GM12878 (cell line): ENCODE data around the gene PCDHB16. TPM values are rescaled to one million over a fixed set of nuclear protein-coding genes. Genes with fewer than 3 reads are reported as not detected.
A peak's percentile ranks its signal among the peaks of the same experiment; 100 is the strongest.

Source experiments
- ATAC-seq: fragments of 200-7000 bp; cut with Tn5 transposase; 3 replicates; pipeline ENCODE4 v1.9.1; 2020; ENCODE audit warnings: mild to moderate bottlenecking, moderate library complexity
- BruUV-seq: library from RNA; stranded (reverse); fragments of 400-500 nt; replicated peaks from 2 replicates; lab custom pipeline; 2021; lab: Mats Ljungman, UMichigan
- CTCF ChIA-PET: fragments of 300-600 bp; sonication (Branson Sonifier 250); formaldehyde crosslinking; extraction: SDS; loops from one replicate; lab custom pipeline; 2021; ENCODE audit warnings: inconsistent platforms; lab: Yijun Ruan, JAX
- POLR2A ChIA-PET: fragments of 350-600 bp; formaldehyde crosslinking; extraction: SDS; loops from one replicate; lab custom pipeline; 2021; ENCODE audit warnings: inconsistent platforms; lab: Charles Lee
- RAD21 ChIA-PET: fragments of 300-600 bp; sonication (Branson Sonifier 250); formaldehyde crosslinking; loops from one replicate; lab custom pipeline; 2023; ENCODE audit warnings: antibody characterized with exemption; ENCODE audit not compliant: unreplicated experiment; lab: Charles Lee
- SMC1A ChIA-PET: fragments of 300-600 bp; sonication (Branson Sonifier 250); formaldehyde crosslinking; loops from one replicate; lab custom pipeline; 2023; ENCODE audit not compliant: unreplicated experiment, uncharacterized antibody; lab: Charles Lee
- DNase-seq: peaks from one replicate; pipeline ENCODE4 v3.0.0-alpha.2; 2011; ENCODE audit warnings: low read depth, low spot score
- FAIRE-seq: peaks from 3 replicates; lab custom pipeline; 2011; peaks lifted over from hg19 to GRCh38; lab: Jason Lieb, UNC
- H2AFZ ChIP-seq: 2 replicates; pipeline ENCODE4 v1.6.0; 2011; ENCODE audit warnings: low read depth, low read length, control low read depth; ENCODE audit not compliant: control insufficient read depth
- H3K27ac ChIP-seq: 2 replicates; pipeline ENCODE4 v1.5.1; 2011; ENCODE audit warnings: control low read depth; ENCODE audit not compliant: control insufficient read depth, insufficient read depth
- H3K27me3 ChIP-seq, 2 experiments: replicated peaks in 1 of 2; 2 replicates each; pipeline versions ENCODE4 v1.6.0 to v1.6.1; 2011; ENCODE audit warnings: low read length in 1 of 2; ENCODE audit not compliant: control insufficient read depth in 2 of 2, insufficient read depth in 2 of 2
- H3K36me3 ChIP-seq, 2 experiments: 2 replicates each; pipeline ENCODE4 v1.5.1; 2011; ENCODE audit warnings: low read length in 1 of 2; ENCODE audit not compliant: control insufficient read depth in 2 of 2, insufficient read depth in 2 of 2
- H3K4me1 ChIP-seq: 2 replicates; pipeline ENCODE4 v1.6.1; 2011; ENCODE audit warnings: mild to moderate bottlenecking, low read length, moderate library complexity, mixed read lengths; ENCODE audit not compliant: control insufficient read depth, insufficient read depth
- H3K4me2 ChIP-seq: 2 replicates; pipeline ENCODE4 v1.6.0; 2011; ENCODE audit warnings: control low read depth; ENCODE audit not compliant: control insufficient read depth, insufficient read depth
- H3K4me3 ChIP-seq: fragments of 200-600 bp; sonication (generic); 2 replicates; pipeline ENCODE4 v1.5.1; 2016
- H3K79me2 ChIP-seq: 2 replicates; pipeline ENCODE4 v1.6.0; 2011; ENCODE audit warnings: low read length; ENCODE audit not compliant: control insufficient read depth, insufficient read depth
- H3K9ac ChIP-seq: 2 replicates; pipeline ENCODE4 v1.8.0; 2011; ENCODE audit warnings: low read length, control low read depth, mixed read lengths; ENCODE audit not compliant: control insufficient read depth, insufficient read depth
- H3K9me3 ChIP-seq: replicated peaks from 3 replicates; pipeline ENCODE4 v1.5.1; 2011; ENCODE audit warnings: mild to moderate bottlenecking, low read length; ENCODE audit not compliant: control insufficient read depth, insufficient read depth
- H4K20me1 ChIP-seq: 2 replicates; pipeline ENCODE4 v1.6.0; 2011; ENCODE audit not compliant: control insufficient read depth, insufficient read depth
- MYB ChIP-seq: fragments of 150-350 bp; IDR thresholded peaks from 2 replicates; pipeline ENCODE4 v1.6.1; 2014; ENCODE audit warnings: mild to moderate bottlenecking, low read depth, low read length, borderline replicate concordance
- RAD21 ChIP-seq: IDR thresholded peaks from 2 replicates; pipeline ENCODE4 v1.6.1; 2011; ENCODE audit warnings: mild to moderate bottlenecking, low read depth, low read length, moderate library complexity; ENCODE audit not compliant: insufficient read depth
- RUNX3 ChIP-seq: IDR thresholded peaks from 2 replicates; pipeline ENCODE4 v1.6.1; 2012; ENCODE audit warnings: low read length, inconsistent platforms
- WGBS: methylation state at CpG from one replicate; pipeline ENCODE4 v1.1.6; 2016; ENCODE audit warnings: low lambda C conversion rate; ENCODE audit not compliant: insufficient replicate concordance, insufficient coverage; ENCODE audit errors: missing lambda C conversion rate; 5-methylcytosine and 5-hydroxymethylcytosine counted together
- in situ Hi-C: fragments of 300-500 bp; cut with MboI; formaldehyde crosslinking; loops from 9 replicates; pipeline ENCODE4 v1.14.3; 2018; ENCODE audit warnings: mixed read lengths
- intact Hi-C: fragments of 100-400 bp; cut with micrococcal nuclease; formaldehyde crosslinking; loops from one replicate; pipeline ENCODE4 v1.14.2; 2022; ENCODE audit not compliant: unreplicated experiment
- polyA plus RNA-seq, 11 experiments: library from polyadenylated mRNA; depleted of rRNA in 4 of 11; unstranded in 6 of 11; stranded (reverse) in 5 of 11; fragments of >200 nt; fragmentation: Nextera tagmentation in 4 of 11; fragmentation: Illumina TruSeq in 1 of 11; extraction: Ambion mirVana in 4 of 11; extraction: Trizol in 1 of 11; gene quantifications; 1 replicate in 1 of 11; 2 replicates in 10 of 11; pipeline versions ENCODE4 v1.2.1 to v1.2.3, GENCODE V29; 2011 to 2016; ENCODE audit warnings: inconsistent platforms in 2 of 11, missing spikeins in 2 of 11, low read depth in 1 of 11
- total RNA-seq, 4 experiments: library from RNA; depleted of rRNA in 3 of 4; stranded (reverse); fragments of >200 nt in 3 of 4; fragmentation: Illumina TruSeq in 1 of 4; extraction: Trizol in 1 of 4; gene quantifications; 2 replicates each; pipeline versions ENCODE4 v1.2.1 to v1.2.3, GENCODE V29; 2013 to 2021

The PCDHB16 gene
- total and polyA plus RNA-seq, 10 of the 15 experiments (the other 5 are each of a cell fraction or from before 2014, with no cell fraction given) = 0.01 TPM; not detected in 9

GRCh38 chr5:141234109-141234667 is 52.0 kb downstream of the PCDHB16 start:
- Histone ChIP-seq H3K4me2 (no peak overlapping the region), H3K4me3 (no peak overlapping the region), H3K9ac (no peak overlapping the region), H3K4me1 (no peaks in the 10 kb centered on the region), H2AFZ (no peak overlapping the region), H3K27ac (no peak overlapping the region), H4K20me1 (no peaks in the 10 kb centered on the region), H3K79me2 (no peaks in the 10 kb centered on the region), H3K9me3 (peaks cover 2% of the 10 kb centered on the region; the same call in 1 of the 3 replicates), H3K27me3 (no peaks in the 10 kb centered on the region), H3K36me3 (no peaks in the 10 kb centered on the region)
- BruUV-seq = no TSS peak
- CTCF ChIA-PET = interaction anchor here (0.9 to 1.1 kb wide), 2 partner anchors 11 to 330 kb away, joined by 3 to 4 read pairs; partner anchors contain the start of gene PCDHB14
- FAIRE-seq = no peak
- SMC1A ChIA-PET = no interaction called here
- RAD21 ChIA-PET = no interaction called here
- intact Hi-C loops = no loop called here
- DNase-seq = no peak
- peak; percentile 33; the same call in 1 of the 2 replicates for TF ChIP-seq RUNX3
- peak; percentile 38; the same call in 1 of the 2 replicates for TF ChIP-seq RAD21
- TF ChIP-seq MYB = no peak
- in situ Hi-C loops = no loop called here
- ATAC-seq = no peak
- 29% methylated on average over 15 of the region's 15 CpGs for WGBS
- POLR2A ChIA-PET = no interaction called here

Other genes with a start within 250 kb of the PCDHB16 start
Only the 7 nearest of the 37 such genes appear.
- gene PCDHB7, start 9.7 kb upstream of the PCDHB16 start, total RNA-seq (2014; rRNA removed) = not detected in 2 replicates
- not detected in 2 replicates for gene PCDHB7, start 9.7 kb upstream of the PCDHB16 start, total RNA-seq (2014; rRNA removed; fragmentation: Illumina TruSeq; extraction: Trizol)
- not detected in 2 replicates for gene PCDHB7, start 9.7 kb upstream of the PCDHB16 start, total RNA-seq (2021)
- not detected in 2 replicates for gene PCDHB7, start 9.7 kb upstream of the PCDHB16 start, polyA plus RNA-seq (2011; rRNA removed)
- not detected in 2 replicates for gene PCDHB7, start 9.7 kb upstream of the PCDHB16 start, polyA plus RNA-seq (2014; fragmentation: Illumina TruSeq; extraction: Trizol)
- gene PCDHB7, start 9.7 kb upstream of the PCDHB16 start, polyA plus RNA-seq (2014; fragmentation: Nextera tagmentation; extraction: Ambion mirVana) = not detected
- not detected in 2 replicates for gene PCDHB7, start 9.7 kb upstream of the PCDHB16 start, polyA plus RNA-seq (2014; rRNA removed)
- gene PCDHB7, start 9.7 kb upstream of the PCDHB16 start, polyA plus RNA-seq (2016; fragmentation: Nextera tagmentation; extraction: Ambion mirVana) = not detected
- gene PCDHB8, start 4.6 kb upstream of the PCDHB16 start, total RNA-seq (2014; rRNA removed) = not detected in 2 replicates
- gene PCDHB8, start 4.6 kb upstream of the PCDHB16 start, total RNA-seq (2014; rRNA removed; fragmentation: Illumina TruSeq; extraction: Trizol) = not detected in 2 replicates
- gene PCDHB8, start 4.6 kb upstream of the PCDHB16 start, total RNA-seq (2021) = not detected in 2 replicates
- not detected in 2 replicates for gene PCDHB8, start 4.6 kb upstream of the PCDHB16 start, polyA plus RNA-seq (2011; rRNA removed)
- not detected in 2 replicates for gene PCDHB8, start 4.6 kb upstream of the PCDHB16 start, polyA plus RNA-seq (2014; fragmentation: Illumina TruSeq; extraction: Trizol)
- gene PCDHB8, start 4.6 kb upstream of the PCDHB16 start, polyA plus RNA-seq (2014; fragmentation: Nextera tagmentation; extraction: Ambion mirVana) = not detected
- gene PCDHB8, start 4.6 kb upstream of the PCDHB16 start, polyA plus RNA-seq (2014; rRNA removed) = not detected in 2 replicates
- not detected for gene PCDHB8, start 4.6 kb upstream of the PCDHB16 start, polyA plus RNA-seq (2016; fragmentation: Nextera tagmentation; extraction: Ambion mirVana)
- 0.65 TPM in 1 of 2 replicates, not detected in the other for gene PCDHB9, start 4.8 kb downstream of the PCDHB16 start, total RNA-seq (2014; rRNA removed)
- 0.28 and 0.45 TPM in 2 replicates for gene PCDHB9, start 4.8 kb downstream of the PCDHB16 start, total RNA-seq (2014; rRNA removed; fragmentation: Illumina TruSeq; extraction: Trizol)
- gene PCDHB9, start 4.8 kb downstream of the PCDHB16 start, total RNA-seq (2021) = 0.18 TPM in 1 of 2 replicates, not detected in the other
- 0.06 and 0.20 TPM in 2 replicates for gene PCDHB9, start 4.8 kb downstream of the PCDHB16 start, polyA plus RNA-seq (2011; rRNA removed)
- gene PCDHB9, start 4.8 kb downstream of the PCDHB16 start, polyA plus RNA-seq (2014; fragmentation: Illumina TruSeq; extraction: Trizol) = 0.01 TPM in 1 of 2 replicates, not detected in the other
- not detected for gene PCDHB9, start 4.8 kb downstream of the PCDHB16 start, polyA plus RNA-seq (2014; fragmentation: Nextera tagmentation; extraction: Ambion mirVana)
- 0.05 and 0.06 TPM in 2 replicates for gene PCDHB9, start 4.8 kb downstream of the PCDHB16 start, polyA plus RNA-seq (2014; rRNA removed)
- under 1 TPM in 1 of 2 experiments, not detected in 1; 0.08 TPM for gene PCDHB9, start 4.8 kb downstream of the PCDHB16 start, polyA plus RNA-seq (2016; fragmentation: Nextera tagmentation; extraction: Ambion mirVana)
- gene PCDHB10, start 10.0 kb downstream of the PCDHB16 start, total RNA-seq (2014; rRNA removed) = not detected in 2 replicates
- not detected in 2 replicates for gene PCDHB10, start 10.0 kb downstream of the PCDHB16 start, total RNA-seq (2014; rRNA removed; fragmentation: Illumina TruSeq; extraction: Trizol)
- gene PCDHB10, start 10.0 kb downstream of the PCDHB16 start, total RNA-seq (2021) = not detected in 2 replicates
- gene PCDHB10, start 10.0 kb downstream of the PCDHB16 start, polyA plus RNA-seq (2011; rRNA removed) = 0.01 TPM in 1 of 2 replicates, not detected in the other
- gene PCDHB10, start 10.0 kb downstream of the PCDHB16 start, polyA plus RNA-seq (2014; fragmentation: Illumina TruSeq; extraction: Trizol) = 0.06 TPM in 1 of 2 replicates, not detected in the other
- gene PCDHB10, start 10.0 kb downstream of the PCDHB16 start, polyA plus RNA-seq (2014; fragmentation: Nextera tagmentation; extraction: Ambion mirVana) = not detected
- not detected in 2 replicates for gene PCDHB10, start 10.0 kb downstream of the PCDHB16 start, polyA plus RNA-seq (2014; rRNA removed)
- gene PCDHB10, start 10.0 kb downstream of the PCDHB16 start, polyA plus RNA-seq (2016; fragmentation: Nextera tagmentation; extraction: Ambion mirVana) = not detected
- not detected in 2 replicates for gene PCDHB11, start 17.2 kb downstream of the PCDHB16 start, total RNA-seq (2014; rRNA removed)
- not detected in 2 replicates for gene PCDHB11, start 17.2 kb downstream of the PCDHB16 start, total RNA-seq (2014; rRNA removed; fragmentation: Illumina TruSeq; extraction: Trizol)
- not detected in 2 replicates for gene PCDHB11, start 17.2 kb downstream of the PCDHB16 start, total RNA-seq (2021)
- gene PCDHB11, start 17.2 kb downstream of the PCDHB16 start, polyA plus RNA-seq (2011; rRNA removed) = not detected in 2 replicates
- gene PCDHB11, start 17.2 kb downstream of the PCDHB16 start, polyA plus RNA-seq (2014; fragmentation: Illumina TruSeq; extraction: Trizol) = not detected in 2 replicates
- gene PCDHB11, start 17.2 kb downstream of the PCDHB16 start, polyA plus RNA-seq (2014; fragmentation: Nextera tagmentation; extraction: Ambion mirVana) = not detected
- not detected in 2 replicates for gene PCDHB11, start 17.2 kb downstream of the PCDHB16 start, polyA plus RNA-seq (2014; rRNA removed)
- not detected for gene PCDHB11, start 17.2 kb downstream of the PCDHB16 start, polyA plus RNA-seq (2016; fragmentation: Nextera tagmentation; extraction: Ambion mirVana)
- gene PCDHB12, start 26.3 kb downstream of the PCDHB16 start, total RNA-seq (2014; rRNA removed) = not detected in 2 replicates
- gene PCDHB12, start 26.3 kb downstream of the PCDHB16 start, total RNA-seq (2014; rRNA removed; fragmentation: Illumina TruSeq; extraction: Trizol) = not detected in 2 replicates
- not detected in 2 replicates for gene PCDHB12, start 26.3 kb downstream of the PCDHB16 start, total RNA-seq (2021)
- gene PCDHB12, start 26.3 kb downstream of the PCDHB16 start, polyA plus RNA-seq (2011; rRNA removed) = 0.04 TPM in 1 of 2 replicates, not detected in the other
- gene PCDHB12, start 26.3 kb downstream of the PCDHB16 start, polyA plus RNA-seq (2014; fragmentation: Illumina TruSeq; extraction: Trizol) = 0.04 TPM in 1 of 2 replicates, not detected in the other
- not detected for gene PCDHB12, start 26.3 kb downstream of the PCDHB16 start, polyA plus RNA-seq (2014; fragmentation: Nextera tagmentation; extraction: Ambion mirVana)
- gene PCDHB12, start 26.3 kb downstream of the PCDHB16 start, polyA plus RNA-seq (2014; rRNA removed) = not detected in 2 replicates
- under 1 TPM in 1 of 2 experiments, not detected in 1; 0.08 TPM for gene PCDHB12, start 26.3 kb downstream of the PCDHB16 start, polyA plus RNA-seq (2016; fragmentation: Nextera tagmentation; extraction: Ambion mirVana)
- gene PCDHB13, start 31.5 kb downstream of the PCDHB16 start, total RNA-seq (2014; rRNA removed) = not detected in 2 replicates
- gene PCDHB13, start 31.5 kb downstream of the PCDHB16 start, total RNA-seq (2014; rRNA removed; fragmentation: Illumina TruSeq; extraction: Trizol) = not detected in 2 replicates
- gene PCDHB13, start 31.5 kb downstream of the PCDHB16 start, total RNA-seq (2021) = 0.05 TPM in 1 of 2 replicates, not detected in the other
- gene PCDHB13, start 31.5 kb downstream of the PCDHB16 start, polyA plus RNA-seq (2011; rRNA removed) = 0.01 TPM in 2 replicates
- 0.03 TPM in 1 of 2 replicates, not detected in the other for gene PCDHB13, start 31.5 kb downstream of the PCDHB16 start, polyA plus RNA-seq (2014; fragmentation: Illumina TruSeq; extraction: Trizol)
- gene PCDHB13, start 31.5 kb downstream of the PCDHB16 start, polyA plus RNA-seq (2014; fragmentation: Nextera tagmentation; extraction: Ambion mirVana) = not detected
- gene PCDHB13, start 31.5 kb downstream of the PCDHB16 start, polyA plus RNA-seq (2014; rRNA removed) = not detected in 2 replicates
- gene PCDHB13, start 31.5 kb downstream of the PCDHB16 start, polyA plus RNA-seq (2016; fragmentation: Nextera tagmentation; extraction: Ambion mirVana) = not detected